HG02623 (cell line): ENCODE results near the gene ST7.
"Not testable (repeated sequence)": the region's sequence is repeated elsewhere in the genome, so short reads cannot be mapped to it uniquely, and the experiment has no call there.

ENCODE experiments used
- ATAC-seq: cut with Tn5 transposase; IDR thresholded peaks from one replicate; pipeline ENCODE4 v1.9.1; 2021; ENCODE audit warnings: moderate library complexity; ENCODE audit not compliant: unreplicated experiment

ST7 gene

GRCh38 chr7:116971869-116972268, 18.6 kb downstream of the ST7 start:
- no peak for ATAC-seq

- not testable (repeated sequence) for ATAC-seq
These were observed 21.7 kb downstream of the ST7 start for GRCh38 chr7:116975024-116975423.

- no peak for ATAC-seq
These were observed 23.9 kb downstream of the ST7 start for GRCh38 chr7:116977172-116977571.

- ATAC-seq: no peak
These were observed 24.7 kb downstream of the ST7 start for GRCh38 chr7:116978006-116978405.

- no peak for ATAC-seq
These were observed 26.1 kb downstream of the ST7 start for GRCh38 chr7:116979430-116979829.

GRCh38 chr7:116980354-116980753, 27.1 kb downstream of the ST7 start:
- ATAC-seq: no peak

- no peak for ATAC-seq
These were observed 28.6 kb downstream of the ST7 start for GRCh38 chr7:116981939-116982338.

GRCh38 chr7:116984511-116984910, 31.2 kb downstream of the ST7 start:
- ATAC-seq: no peak

- peak; percentile 46 for ATAC-seq
These were observed 31.6 kb downstream of the ST7 start for GRCh38 chr7:116984917-116985316.

- no peak for ATAC-seq
These were observed 32.3 kb downstream of the ST7 start for GRCh38 chr7:116985575-116985974.

- peak; percentile 51 for ATAC-seq
These were observed 33.6 kb downstream of the ST7 start for GRCh38 chr7:116986611-116987565.

GRCh38 chr7:116988363-116988989, 35.2 kb downstream of the ST7 start:
- ATAC-seq: no peak

- no peak for ATAC-seq
These were observed 36.8 kb downstream of the ST7 start for GRCh38 chr7:116990056-116990455.

- no peak for ATAC-seq
These were observed 37.9 kb downstream of the ST7 start for GRCh38 chr7:116991233-116991632.

GRCh38 chr7:116994611-116995010, 41.3 kb downstream of the ST7 start:
- no peak for ATAC-seq

- ATAC-seq: no peak
These were observed 44.7 kb downstream of the ST7 start for GRCh38 chr7:116997972-116998371.

GRCh38 chr7:116998567-116999175, 45.4 kb downstream of the ST7 start:
- ATAC-seq: no peak

GRCh38 chr7:116999311-116999710, 46.0 kb downstream of the ST7 start:
- ATAC-seq: no peak

- no peak for ATAC-seq
These were observed 48.0 kb downstream of the ST7 start for GRCh38 chr7:117001283-117001682.

GRCh38 chr7:117004899-117005298, 51.6 kb downstream of the ST7 start:
- no peak for ATAC-seq

- ATAC-seq: no peak
These were observed 52.1 kb downstream of the ST7 start for GRCh38 chr7:117005449-117005848.
